Astrocyte of the cerebellum (primary cell): ENCODE measurements around the gene NLRP7.
"Not testable (repeated sequence)": the region's sequence is repeated elsewhere in the genome, so short reads cannot be mapped to it uniquely, and the experiment has no call there.

ENCODE experiments used
- DNase-seq: peaks from one replicate; pipeline ENCODE4 v3.0.0-alpha.2; 2011; ENCODE audit warnings: low read depth
- H3K4me3 ChIP-seq: 2 replicates; pipeline ENCODE4 v1.5.1; 2011; ENCODE audit warnings: mild to moderate bottlenecking, low read depth, low read length, moderate library complexity
- CTCF ChIP-seq: IDR thresholded peaks from 2 replicates; pipeline ENCODE4 v1.5.1; 2012; ENCODE audit warnings: low read length, low read depth, moderate library complexity, mild to moderate bottlenecking; ENCODE audit errors: missing control alignments
- in situ Hi-C: cut with HindIII; loops from 2 replicates; pipeline ENCODE4 v1.10.0; 2017; ENCODE audit warnings: low sequenced_read_pairs

Gene NLRP7

GRCh38 chr19:54947381-54947780, at the start of gene NLRP7:
Gene NLRP7, minus strand, starts transcription at chr19:54947530.
- H3K4me3 ChIP-seq, result no peak within 1 kb of the TSS
- in situ Hi-C loops, result no loop called here
- no peak for TF ChIP-seq CTCF
- DNase-seq, result no peak

- TF ChIP-seq CTCF, result no peak
- in situ Hi-C loops, result no loop called here
- H3K4me3 ChIP-seq, result no peak overlapping the region
- DNase-seq, result no peak
These were observed 48.2 kb upstream of the NLRP7 start for GRCh38 chr19:54995561-54995960.

DNA sequence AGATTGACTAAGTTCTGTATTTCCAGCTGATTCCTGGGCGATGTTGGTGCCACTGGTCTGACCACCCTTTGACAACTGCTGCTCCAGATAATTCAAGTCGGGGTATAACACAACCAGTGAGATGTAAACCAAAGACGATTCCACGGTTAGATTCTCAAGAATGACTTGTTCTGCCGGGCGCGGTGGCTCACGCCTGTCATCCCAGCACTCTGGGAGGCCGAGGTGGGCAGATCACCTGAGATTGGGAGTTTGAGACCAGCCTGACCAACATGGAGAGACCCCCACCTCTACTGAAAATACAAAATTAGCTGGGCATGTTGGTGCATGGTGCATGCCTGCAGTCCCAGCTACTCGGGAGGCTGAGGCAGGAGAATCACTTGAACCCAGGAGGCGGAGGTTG, 42.2 kb upstream of the NLRP7 start:
- in situ Hi-C loops, H3K4me3 ChIP-seq, DNase-seq: not testable (repeated sequence)

GRCh38 chr19:54982562-54982961, 35.2 kb upstream of the NLRP7 start:
- H3K4me3 ChIP-seq, in situ Hi-C loops: not testable (repeated sequence)

GRCh38 chr19:54973229-54974090, 26.1 kb upstream of the NLRP7 start:
- H3K4me3 ChIP-seq, in situ Hi-C loops, DNase-seq: not testable (repeated sequence)

More at GRCh38 chr19:54982562-54982961, 35.2 kb upstream of the NLRP7 start:
- DNase-seq, result not testable (repeated sequence)

DNA sequence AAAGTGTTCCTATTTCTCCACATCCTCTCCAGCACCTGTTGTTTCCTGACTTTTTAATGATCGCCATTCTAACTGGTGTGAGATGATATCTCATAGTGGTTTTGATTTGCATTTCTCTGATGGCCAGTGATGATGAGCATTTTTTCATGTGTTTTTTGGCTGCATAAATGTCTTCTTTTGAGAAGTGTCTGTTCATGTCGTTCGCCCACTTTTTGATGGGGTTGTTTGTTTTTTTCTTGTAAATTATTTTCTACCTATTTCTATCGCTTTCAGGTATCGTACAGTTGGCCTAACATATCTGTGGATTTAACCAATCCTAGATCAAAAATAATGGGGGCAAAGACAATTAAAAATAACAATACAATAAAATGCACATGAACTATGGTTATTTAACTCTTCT, 24.1 kb upstream of the NLRP7 start:
- in situ Hi-C loops, DNase-seq, H3K4me3 ChIP-seq: not testable (repeated sequence)

DNA sequence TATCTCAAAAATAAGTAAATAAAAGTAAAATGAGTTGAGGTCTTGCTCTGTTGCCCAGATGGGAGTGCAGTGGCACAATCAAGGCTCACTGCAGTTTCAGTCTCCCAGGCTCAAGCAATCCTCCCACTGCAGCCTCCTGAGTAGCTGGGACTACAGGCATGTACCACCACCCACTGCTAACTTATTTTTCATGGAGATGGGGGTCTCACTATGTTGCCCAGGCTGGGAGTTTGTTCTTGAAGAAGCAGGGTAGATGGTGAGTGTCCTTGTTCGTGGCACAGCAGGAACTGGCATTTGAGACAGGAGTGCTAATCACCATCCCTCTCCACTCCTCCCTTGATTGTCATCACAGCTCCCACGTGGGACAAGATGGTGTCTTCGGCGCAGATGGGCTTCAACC, 22.3 kb upstream of the NLRP7 start:
- TF ChIP-seq CTCF, result no peak
- no peak overlapping the region for H3K4me3 ChIP-seq
- in situ Hi-C loops, result no loop called here
- no peak for DNase-seq

GRCh38 chr19:54967611-54968010, 20.3 kb upstream of the NLRP7 start:
- no peak for DNase-seq
- in situ Hi-C loops, result no loop called here
- H3K4me3 ChIP-seq, result no peak overlapping the region
- TF ChIP-seq CTCF, result no peak

DNA sequence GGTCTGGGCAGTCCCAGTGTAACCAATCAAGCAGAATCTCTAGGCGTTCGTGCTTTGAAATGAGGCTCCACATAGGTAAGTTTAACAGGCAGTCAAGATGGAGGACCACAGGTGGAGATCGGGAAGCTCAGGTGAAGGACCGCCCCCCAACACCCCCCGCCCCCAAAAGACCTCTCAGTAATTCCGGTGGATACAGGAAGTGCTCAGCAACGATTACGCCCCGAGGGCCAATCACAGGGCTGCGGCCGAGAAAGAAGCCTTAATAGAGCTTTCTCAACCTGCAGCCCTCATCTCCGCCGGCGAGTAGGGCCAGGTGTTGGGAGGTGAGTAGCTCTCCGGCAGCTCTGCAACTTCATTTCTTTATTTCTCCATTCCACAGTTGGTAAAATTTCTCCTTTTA, 17.7 kb upstream of the NLRP7 start:
- DNase-seq, in situ Hi-C loops, H3K4me3 ChIP-seq: not testable (repeated sequence)
